DOHH2 (cell line): Measurements from ENCODE around the gene HECW1.

Source experiments
- EZH2phosphoT487 ChIP-seq: fragments of 200-600 bp; sonication (generic); IDR thresholded peaks from 2 replicates; pipeline ENCODE4 v1.6.1; 2017; ENCODE audit warnings: borderline replicate concordance, mild to moderate bottlenecking, antibody characterized with exemption, low read length, moderate library complexity, mixed read lengths
- TF ChIP-seq, protein P1 (sequence below): fragments of 200-600 bp; sonication (generic); IDR thresholded peaks from one replicate; pipeline ENCODE4 v1.5.1; 2014; ENCODE audit warnings: antibody characterized with exemption, mild to moderate bottlenecking, low read depth, low read length; ENCODE audit not compliant: poor library complexity, severe bottlenecking

DNA sequence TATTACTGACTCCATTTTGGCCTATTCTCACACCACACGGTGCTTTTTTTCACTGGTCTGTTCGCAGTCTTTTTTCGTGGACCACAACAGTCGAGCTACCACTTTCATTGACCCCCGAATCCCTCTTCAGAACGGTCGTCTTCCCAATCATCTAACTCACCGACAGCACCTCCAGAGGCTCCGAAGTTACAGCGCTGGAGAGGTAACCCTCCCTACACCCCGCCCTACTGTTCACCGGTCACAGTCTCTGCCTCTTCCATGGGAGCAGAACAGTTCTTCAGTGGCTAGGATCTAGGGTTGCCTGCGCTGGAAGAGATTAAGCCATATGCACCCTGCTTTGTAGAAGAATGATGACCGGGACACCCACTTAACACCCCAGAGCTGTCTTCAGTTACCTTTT is 367.1 kb downstream of the HECW1 start:
- TF ChIP-seq, protein P1, sequence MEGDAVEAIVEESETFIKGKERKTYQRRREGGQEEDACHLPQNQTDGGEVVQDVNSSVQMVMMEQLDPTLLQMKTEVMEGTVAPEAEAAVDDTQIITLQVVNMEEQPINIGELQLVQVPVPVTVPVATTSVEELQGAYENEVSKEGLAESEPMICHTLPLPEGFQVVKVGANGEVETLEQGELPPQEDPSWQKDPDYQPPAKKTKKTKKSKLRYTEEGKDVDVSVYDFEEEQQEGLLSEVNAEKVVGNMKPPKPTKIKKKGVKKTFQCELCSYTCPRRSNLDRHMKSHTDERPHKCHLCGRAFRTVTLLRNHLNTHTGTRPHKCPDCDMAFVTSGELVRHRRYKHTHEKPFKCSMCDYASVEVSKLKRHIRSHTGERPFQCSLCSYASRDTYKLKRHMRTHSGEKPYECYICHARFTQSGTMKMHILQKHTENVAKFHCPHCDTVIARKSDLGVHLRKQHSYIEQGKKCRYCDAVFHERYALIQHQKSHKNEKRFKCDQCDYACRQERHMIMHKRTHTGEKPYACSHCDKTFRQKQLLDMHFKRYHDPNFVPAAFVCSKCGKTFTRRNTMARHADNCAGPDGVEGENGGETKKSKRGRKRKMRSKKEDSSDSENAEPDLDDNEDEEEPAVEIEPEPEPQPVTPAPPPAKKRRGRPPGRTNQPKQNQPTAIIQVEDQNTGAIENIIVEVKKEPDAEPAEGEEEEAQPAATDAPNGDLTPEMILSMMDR: no peak
- TF ChIP-seq EZH2phosphoT487: no peak
